Hypothalamus (tissue), 51 donors: ENCODE results near the gene KIF20A.
"Not testable (repeated sequence)": the region's sequence is repeated elsewhere in the genome, so short reads cannot be mapped to it uniquely, and the experiment has no call there.

Source experiments
- DNase-seq, 51 donors: peaks; one replicate each; lab custom pipeline; 2025; lab: John Stamatoyannopoulos, UW

The KIF20A gene

DNA sequence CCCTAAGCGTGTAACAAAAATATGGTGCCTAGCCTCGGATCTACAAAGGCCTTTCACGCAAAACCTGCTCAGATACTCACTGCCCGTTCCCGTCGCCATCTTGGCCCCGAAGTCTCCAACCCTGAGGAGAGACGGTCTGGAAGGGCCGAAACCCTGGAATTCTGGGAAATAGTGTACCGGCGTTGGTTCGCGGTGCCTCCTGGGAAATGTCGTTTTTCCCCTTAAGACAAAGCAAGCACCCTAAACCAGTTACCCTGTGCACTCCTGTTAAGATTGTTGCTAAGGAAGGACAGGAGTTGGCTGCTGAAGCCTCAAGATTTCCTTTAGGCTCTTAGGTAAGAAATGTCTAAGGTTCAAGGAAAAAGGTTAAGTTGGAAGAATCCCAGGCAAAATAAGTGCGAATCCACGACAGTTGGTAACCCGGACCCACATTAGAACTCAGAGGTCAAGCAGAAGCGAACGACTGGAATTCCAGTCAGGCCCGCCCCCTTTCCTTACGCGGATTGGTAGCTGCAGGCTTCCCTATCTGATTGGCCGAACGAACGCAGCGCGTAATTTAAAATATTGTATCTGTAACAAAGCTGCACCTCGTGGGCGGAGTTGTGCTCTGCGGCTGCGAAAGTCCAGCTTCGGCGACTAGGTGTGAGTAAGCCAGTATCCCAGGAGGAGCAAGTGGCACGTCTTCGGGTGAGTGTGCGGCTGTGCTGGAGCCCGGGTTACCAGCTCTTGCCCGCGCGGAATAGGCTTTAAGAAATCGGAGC, at the start of gene KIF20A, which contains the start of gene BRD8:
Gene KIF20A, plus strand, starts transcription at position 597 of the 761 bp plus-strand sequence. CDS start 569 bp downstream, outside the sequence.
Gene BRD8, minus strand, starts transcription at position 115 of the 761 bp plus-strand sequence. Its CDS starts 16 bp downstream, at position 99.
- DNase-seq: peak; percentile 44 to 99 (median 90)

DNA sequence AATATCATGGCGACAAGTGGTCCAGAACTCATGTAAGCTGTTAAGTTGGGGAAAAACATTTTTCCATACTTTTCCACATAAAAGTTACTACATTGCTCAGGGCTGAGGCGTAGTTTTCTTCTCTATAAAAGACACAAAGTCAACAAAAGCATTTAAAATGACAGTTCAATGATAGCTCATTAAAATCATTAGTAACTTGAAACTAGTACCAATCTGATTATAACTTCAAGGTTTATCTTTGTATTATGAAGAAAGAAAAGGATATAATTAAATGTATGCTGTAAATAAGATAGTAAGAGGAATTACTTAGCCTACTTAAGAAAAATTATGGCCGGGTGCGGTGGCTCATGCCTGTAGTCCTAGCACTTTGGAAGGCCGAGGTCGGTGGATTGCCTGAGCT, 49.6 kb upstream of the KIF20A start:
- DNase-seq: no peak

DNA sequence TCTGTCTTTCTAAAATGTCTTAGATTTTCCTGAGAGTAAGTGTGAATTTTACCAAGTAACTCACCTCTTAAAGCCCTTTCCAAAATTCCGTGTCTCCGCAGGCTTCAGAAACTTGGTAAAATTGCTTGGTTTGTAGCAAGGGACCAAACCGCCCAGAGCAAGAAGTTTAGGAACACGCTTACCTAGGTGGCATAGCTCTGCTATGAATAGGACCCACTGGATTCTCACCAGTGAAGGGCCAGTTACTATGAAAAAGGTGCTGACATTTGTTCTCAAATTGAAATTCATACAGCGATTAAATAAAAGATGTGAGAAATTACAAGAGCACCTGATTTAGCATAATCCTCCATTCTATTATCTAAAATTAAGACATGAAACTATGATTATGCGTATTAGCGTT, 46.4 kb upstream of the KIF20A start:
- no peak for DNase-seq

DNA sequence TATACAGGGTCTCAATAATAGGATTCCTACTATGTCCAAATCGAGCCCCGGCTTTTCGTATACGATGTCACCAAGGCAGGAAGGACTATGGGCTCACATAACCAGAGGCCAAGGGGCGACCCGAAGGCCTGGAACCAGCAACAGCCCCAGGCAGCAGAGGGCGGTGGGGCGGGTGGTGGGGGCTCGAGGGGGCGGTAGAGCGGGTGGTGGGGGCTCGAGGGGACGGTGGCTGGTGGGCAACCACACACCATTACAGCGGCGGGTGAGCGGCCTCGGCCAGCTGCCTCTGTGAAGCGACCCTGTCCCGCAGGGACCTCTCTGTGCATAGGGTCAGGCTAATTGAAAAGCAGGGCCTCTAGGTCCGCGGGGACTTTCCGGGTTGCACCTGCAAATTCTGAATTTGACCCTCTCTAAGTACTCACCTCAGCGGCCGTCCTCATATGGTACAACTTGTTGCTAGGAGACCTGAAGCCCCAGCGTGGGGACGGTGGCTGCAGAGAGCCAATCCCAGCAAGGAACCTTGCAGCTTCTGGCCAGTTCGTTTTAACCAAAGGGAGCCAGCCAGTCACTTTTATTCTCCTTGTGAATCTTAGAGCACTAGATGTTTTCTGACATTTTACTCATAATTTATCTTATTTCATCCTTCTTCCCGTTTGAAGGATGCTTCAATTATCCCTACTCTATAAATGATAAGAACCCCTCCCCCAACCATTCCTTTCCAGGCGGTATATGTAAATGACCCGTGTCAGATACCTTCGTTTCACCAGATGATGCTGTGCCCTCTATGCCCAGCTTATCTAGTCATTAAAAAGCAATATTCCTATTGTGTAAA, 39.7 kb upstream of the KIF20A start, which contains the start of gene NME5:
Gene NME5, minus strand, starts transcription at position 480 of the 832 bp plus-strand sequence. CDS start 648 bp downstream, outside the sequence.
- DNase-seq: peak in 49 of 51 donors; percentile 4 to 80 (median 52)

DNA sequence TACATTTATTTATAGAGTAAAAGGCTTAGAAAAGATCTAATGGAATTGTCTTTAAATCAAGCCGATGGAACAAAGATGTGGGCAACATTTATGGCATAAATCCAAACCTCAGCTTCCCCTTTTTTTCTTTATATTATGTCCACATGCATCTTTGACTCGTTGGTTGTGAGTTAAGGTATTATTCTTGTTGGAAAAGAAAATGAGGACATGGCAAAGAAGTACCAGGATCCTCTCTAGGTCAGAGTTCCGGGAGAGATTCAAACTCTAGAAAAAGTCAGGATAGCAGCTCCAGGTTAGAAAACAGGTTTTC, 39.2 kb upstream of the KIF20A start:
- no peak for DNase-seq

DNA sequence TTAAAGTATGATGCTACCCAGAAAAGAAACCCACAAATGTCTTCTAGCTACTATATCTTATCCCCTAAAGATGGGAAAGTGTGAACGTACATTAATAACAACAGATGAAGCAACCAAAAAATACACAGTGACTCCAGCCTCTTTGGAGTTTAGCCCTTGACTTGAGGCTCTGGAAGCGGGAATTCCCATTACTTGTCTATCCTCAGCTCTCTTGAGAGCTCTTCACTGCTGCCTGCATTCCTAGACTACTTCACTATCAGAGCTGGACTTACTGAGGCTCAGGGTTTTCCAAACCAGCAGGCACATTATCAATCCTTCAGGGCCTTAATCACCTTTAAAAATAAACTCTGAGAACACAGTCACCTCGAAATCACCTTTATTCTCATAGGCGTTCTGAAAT, 38.6 kb upstream of the KIF20A start:
- DNase-seq: no peak

DNA sequence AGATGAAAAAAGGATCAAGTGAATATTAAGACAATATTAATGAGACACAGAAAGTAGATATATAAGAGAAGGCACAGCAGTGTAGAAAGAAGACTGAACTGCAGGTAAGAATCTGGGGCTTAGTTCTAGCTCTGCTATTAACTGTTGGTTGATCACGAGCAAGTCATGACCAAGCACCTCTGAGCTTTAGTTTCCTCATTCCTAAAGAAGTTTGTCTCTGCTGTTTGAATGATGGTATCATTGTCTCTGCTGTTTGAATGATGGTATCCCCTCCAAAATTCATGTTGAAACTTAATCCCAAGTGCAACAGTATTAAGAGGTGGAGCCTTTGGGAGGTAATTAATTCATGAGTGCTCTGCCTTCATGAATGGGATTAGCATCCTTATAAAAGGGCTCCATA, 37.2 kb upstream of the KIF20A start:
- DNase-seq: no peak

DNA sequence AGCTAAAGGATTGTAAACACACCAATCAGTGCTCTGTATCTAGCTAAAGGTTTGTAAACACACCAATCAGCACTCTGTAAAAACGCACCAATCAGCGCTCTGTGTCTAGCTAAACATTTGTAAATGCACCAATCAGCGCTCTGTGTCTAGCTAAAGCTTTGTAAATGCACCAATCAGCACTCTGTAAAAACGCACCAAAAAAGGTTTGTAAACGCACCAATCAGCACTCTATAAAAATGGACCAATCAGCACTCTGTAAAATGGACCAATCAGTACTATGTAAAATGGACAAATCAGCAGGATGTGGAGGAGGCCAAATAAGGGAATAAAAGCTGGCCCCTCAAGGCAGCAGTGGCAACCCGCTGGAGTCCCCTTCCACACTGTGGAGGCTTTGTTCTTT, 35.3 kb upstream of the KIF20A start:
- DNase-seq: not testable (repeated sequence)

DNA sequence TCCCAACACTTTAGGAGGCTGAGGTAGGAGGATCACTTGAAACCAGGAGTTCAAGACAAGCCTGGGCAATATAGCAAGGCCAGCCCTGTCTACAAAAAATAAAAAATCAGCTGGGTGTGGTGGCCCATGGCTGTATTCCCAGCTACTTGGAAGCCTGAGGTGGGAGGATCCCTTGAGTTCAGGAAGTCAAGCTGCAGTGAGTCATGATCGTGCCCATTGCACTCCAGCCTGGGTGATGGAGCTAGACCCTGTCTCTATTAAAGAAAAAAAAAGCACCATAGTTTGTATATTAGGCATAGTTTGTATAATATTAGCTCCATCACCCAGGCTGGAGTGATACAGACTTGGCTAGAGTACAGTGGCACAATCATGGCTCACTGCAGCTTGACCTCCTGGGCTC, 30.1 kb upstream of the KIF20A start:
- no peak for DNase-seq

DNA sequence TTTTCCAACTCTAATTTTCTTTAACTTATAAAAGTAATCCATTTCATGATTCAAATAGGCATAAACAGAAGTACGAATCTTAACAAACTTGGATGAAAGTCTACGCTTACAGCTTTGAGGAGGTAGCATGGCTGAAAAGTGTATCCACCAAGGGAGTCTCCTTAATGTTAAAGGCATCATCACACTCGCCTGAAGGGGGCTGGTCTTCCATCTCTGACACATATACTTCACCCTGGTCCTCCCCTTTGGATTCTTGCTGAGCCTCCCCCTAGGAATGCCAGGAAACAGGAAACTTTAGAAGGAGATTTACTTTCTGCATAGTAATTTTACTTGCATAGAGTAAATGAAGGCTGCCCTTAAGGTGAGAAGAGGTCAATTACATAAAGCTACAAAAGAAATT, 29.4 kb upstream of the KIF20A start:
- DNase-seq: no peak

DNA sequence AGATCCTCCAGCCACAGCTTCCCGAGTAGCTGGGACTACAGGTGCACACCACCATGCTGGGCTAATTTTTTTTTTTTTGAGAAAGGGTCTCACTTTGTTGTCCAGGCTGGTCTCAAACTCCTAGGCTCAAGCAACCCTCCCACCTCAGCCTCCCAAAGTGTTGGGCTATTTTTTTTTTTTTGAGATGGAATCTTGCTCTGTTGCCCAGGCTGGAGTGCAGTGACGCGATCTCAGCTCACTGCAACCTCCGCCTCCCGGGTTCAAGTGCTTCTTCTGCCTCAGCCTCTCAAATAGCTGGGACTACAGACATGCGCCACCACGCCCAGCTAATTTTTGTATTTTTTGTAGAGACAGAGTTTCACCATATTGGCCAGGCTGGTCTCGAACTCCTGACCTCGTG, 22.9 kb upstream of the KIF20A start:
- not testable (repeated sequence) for DNase-seq

DNA sequence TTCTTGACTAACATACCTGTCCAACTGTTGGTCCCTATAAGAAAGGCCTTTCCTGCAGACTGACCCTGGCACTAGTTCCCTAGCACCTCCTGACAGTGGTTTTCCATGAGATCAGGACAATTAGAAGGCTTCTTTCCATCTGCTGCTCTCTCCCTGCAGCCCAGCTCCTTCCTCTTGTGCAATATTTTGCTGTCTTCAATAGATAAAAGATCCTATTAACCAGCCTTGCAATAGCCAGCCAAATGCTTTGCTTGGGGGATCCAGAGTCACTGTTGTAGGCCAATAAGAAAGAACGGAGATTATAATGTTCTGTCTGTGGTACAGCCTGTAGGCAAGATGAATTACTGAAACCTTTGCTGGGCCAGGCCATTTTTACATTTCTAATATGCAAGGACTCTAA, 21.3 kb upstream of the KIF20A start:
- no peak for DNase-seq

DNA sequence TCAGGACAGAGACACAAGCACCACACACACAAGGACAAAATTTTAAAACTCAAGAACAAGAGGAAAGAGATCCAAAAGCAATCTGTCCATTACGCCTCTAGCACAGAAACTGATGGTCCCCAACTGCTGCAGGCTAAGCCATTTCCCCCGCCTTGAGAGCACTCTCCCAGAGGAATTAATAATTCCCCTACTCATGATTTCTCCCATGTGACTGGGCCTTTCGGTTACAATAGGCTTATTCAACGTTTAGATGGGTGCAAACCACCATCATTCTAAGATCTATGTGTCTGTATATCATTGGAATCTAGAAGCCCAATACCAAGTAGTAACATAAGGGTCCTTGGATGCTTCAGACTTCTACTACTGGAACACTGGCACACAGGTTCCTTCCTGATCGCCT, 19.2 kb upstream of the KIF20A start:
- DNase-seq: peak in 3 of 51 donors; percentile 2 to 10 (median 4)

DNA sequence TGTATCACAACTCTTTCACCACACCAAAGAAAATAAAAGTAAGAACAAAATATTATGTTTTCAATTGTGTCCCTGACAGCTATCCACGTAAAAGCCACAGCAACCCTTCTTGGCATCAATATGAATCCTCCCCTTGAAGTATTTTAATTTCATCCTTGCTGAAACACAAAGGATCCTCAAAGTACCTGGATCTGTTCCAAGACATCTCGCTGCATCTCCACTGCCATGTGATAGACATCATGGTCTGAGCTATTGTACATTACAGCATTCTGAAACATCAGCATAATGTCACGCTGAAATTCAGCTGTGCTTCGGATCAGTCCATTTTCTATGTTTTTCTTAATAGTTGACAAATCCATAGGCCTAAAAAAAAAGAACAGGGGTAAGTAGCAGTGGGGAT, 18.2 kb upstream of the KIF20A start:
- no peak for DNase-seq

DNA sequence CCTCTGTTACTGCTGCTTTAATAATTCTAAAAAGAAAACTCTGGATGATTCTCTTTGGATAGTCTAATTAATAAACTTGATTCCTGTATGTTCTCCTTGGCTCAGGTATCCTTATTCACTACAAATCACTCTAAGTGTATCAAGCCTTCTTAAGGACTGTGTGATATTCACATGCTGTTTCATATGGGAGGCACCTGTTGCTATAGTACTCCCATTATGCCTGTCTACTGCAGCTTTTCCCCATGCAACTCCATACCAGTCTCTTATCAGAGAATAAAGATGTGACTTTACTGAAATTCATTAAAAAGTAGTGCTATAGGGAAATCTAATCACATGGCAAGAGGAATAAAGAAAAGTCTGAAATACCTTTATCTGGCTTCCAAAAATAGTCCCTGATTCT, 15.2 kb upstream of the KIF20A start:
- DNase-seq: no peak

DNA sequence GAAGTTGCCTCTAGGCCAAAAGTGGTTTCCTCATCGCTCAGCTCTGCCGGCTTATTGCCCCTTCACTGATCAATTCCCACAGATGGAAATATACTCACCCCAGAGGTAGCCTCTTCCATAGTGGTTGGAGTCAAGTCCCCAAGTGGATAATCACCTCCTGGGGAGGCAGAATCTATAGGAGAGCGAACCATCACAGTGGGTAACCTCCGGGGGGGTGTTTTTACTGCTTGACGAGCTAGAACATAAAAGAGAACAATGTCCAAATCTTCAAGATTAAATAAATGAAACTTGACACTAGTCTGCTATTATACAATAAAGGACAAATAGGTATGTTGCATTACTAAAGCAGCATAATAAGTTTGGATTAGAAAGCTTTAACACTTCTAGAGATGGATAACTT, 9.8 kb upstream of the KIF20A start:
- DNase-seq: no peak

DNA sequence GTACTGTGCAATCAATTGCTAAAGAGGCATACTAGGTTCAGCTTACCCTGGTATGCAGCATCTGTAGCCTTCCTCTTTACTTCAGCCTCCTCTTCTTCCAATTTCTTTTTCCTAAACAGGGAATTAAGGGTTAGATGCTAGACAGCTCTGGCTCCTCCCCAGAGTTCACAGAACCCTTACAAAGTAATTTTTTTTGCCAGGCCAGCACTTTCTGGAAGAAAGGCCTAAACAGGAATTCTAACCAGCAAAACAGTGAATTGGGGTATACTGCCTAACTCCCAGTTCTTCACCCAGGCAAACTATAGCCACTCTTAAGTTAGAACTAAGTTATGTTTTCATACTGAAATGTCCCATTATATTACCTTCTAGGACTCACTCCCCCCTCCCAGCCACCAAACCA, 8.6 kb upstream of the KIF20A start:
- no peak for DNase-seq

DNA sequence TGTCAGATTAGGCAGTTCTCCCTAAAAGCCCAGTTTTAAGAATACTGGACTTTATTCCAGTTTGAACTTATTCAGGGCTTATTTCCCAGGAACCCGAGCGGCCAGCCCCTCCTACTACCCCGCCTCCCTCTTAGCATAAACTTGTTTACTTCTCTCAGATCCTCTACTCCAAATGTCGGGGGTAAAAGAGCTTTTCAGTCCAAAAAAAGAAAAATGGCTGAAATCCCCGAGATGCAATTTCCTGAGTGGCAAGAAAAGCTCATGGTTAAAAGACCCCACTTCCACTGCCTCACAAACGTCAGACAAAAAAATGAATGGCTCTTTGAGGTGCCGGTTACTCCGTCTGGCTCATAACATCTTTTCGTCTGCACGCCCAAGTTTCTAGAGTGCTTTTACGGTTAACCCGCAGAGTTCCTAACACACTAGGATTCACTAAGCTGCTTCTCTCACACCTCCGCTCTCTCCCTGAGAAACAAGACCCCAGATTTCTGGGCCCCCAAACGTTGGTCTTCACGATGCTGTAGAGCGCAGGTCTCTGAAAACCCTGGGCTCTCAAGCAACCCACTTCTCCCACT, 884 bp upstream of the KIF20A start:
- peak in 30 of 51 donors; percentile 1 to 73 (median 16) for DNase-seq

DNA sequence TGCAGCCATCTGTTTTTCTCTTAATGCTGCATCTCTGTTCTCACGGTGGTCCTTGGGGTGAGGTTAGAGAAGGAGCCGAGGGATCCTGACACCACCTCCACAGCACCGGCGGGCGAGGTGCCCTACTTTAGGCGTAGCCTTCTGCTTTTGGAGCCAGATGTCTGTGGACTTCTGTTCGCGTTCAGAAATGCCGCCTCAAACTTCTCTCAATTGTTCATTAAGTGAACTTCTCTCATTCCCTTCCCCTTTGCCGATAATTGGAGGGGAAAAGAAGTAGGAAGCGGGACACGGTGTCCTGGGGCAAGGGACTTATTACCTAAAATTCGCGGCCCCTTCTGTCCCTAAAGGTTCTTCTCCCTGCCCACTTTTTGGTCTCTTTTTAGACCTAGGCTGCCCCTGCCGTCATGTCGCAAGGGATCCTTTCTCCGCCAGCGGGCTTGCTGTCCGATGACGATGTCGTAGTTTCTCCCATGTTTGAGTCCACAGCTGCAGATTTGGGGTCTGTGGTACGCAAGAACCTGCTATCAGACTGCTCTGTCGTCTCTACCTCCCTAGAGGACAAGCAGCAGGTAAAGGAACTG, 455 bp downstream of the KIF20A start:
- DNase-seq: no peak

DNA sequence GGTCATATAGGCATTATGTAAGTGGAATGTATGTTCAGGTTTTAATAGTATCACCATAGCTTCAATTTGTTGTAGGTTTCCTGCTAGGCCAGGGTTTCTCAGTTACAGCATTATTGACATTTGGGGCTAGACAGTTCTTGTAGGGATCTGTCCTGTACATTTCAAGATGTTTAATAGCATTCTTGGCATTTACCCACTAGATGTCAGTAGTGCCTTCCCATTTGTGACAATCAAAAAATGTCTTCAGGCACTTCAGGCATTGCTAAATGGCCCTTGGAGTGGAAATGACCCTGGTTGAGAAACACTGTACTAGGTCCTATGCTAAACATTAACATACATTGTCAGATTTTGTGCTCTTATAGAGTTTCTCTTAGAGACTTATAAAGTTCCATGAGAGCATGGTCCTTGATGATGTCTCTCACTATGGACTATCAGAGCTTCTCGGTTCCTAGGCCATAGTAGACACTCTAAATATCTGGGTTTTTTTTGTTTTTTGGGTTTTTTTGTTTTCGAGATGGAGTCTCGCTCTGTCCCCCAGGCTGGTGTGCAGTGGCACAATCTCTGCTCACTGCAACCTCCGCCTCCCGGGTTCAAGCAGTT, 1.4 kb downstream of the KIF20A start:
- no peak for DNase-seq

DNA sequence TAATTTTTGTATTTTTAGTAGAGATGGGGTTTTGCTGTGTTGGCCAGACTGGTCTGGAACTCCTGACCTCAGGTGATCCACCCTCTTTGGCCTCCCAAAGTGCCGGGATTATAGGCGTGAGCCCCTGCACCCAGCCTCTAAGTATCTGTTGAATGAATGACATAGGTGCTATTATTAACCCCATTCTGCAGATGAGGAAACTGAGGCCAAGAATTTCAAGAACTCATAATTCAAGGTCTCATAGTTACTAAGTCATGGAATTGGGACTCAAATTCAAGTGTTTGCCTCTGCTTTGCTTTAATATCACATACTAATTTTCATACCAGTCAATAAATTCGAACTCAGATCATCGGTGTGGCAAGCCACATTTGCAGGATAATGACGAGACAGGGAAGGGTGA, 1.9 kb downstream of the KIF20A start:
- no peak for DNase-seq
